ENCODE measurements around the gene MED31.
"Not testable (repeated sequence)": the region's sequence is repeated elsewhere in the genome, so short reads cannot be mapped to it uniquely, and the experiment has no call there.

The MED31 gene

GRCh38 chr17:6651354-6651918 lies at the start of gene MED31, which contains the start of gene C17orf100:
Gene MED31 (minus strand): TSS chr17:6651605. CDS start chr17:6651528, 77 bp downstream.
Gene C17orf100 (plus strand): TSS chr17:6651762. CDS start chr17:6651914, 152 bp downstream.
- DNase-seq (ENCODE audit: low read depth in 2 of 2), result peak; percentile 82 to 88

GRCh38 chr17:6700948-6701307 lies 49.5 kb upstream of the MED31 start:
- DNase-seq (ENCODE audit: low read depth in 2 of 2), result no peak

GRCh38 chr17:6699997-6700947 lies 48.9 kb upstream of the MED31 start:
- DNase-seq (ENCODE audit: low read depth in 2 of 2), result no peak

- no peak for DNase-seq (ENCODE audit: low read depth in 2 of 2)
These were observed 46.6 kb upstream of the MED31 start for GRCh38 chr17:6698004-6698403.

GRCh38 chr17:6696906-6697305 lies 45.5 kb upstream of the MED31 start:
- DNase-seq (ENCODE audit: low read depth in 2 of 2), result no peak

- DNase-seq (ENCODE audit: low read depth in 2 of 2), result no peak
These were observed 44.2 kb upstream of the MED31 start for GRCh38 chr17:6695565-6695964.

- DNase-seq (ENCODE audit: low read depth in 2 of 2), result no peak
These were observed 43.6 kb upstream of the MED31 start for GRCh38 chr17:6695051-6695450.

- DNase-seq (ENCODE audit: low read depth in 2 of 2), result not testable (repeated sequence)
These were observed 40.6 kb upstream of the MED31 start for GRCh38 chr17:6691958-6692357.

GRCh38 chr17:6691546-6691945 lies 40.1 kb upstream of the MED31 start:
- DNase-seq (ENCODE audit: low read depth in 2 of 2), result no peak

GRCh38 chr17:6690641-6691040 lies 39.2 kb upstream of the MED31 start:
- DNase-seq (ENCODE audit: low read depth in 2 of 2), result no peak

GRCh38 chr17:6688944-6689343 lies 37.5 kb upstream of the MED31 start:
- DNase-seq (ENCODE audit: low read depth in 2 of 2), result no peak

GRCh38 chr17:6686026-6686425 lies 34.6 kb upstream of the MED31 start:
- DNase-seq (ENCODE audit: low read depth in 2 of 2), result no peak

- no peak for DNase-seq (ENCODE audit: low read depth in 2 of 2)
These were observed 33.7 kb upstream of the MED31 start for GRCh38 chr17:6684881-6685767.

GRCh38 chr17:6684460-6684783 lies 33.0 kb upstream of the MED31 start:
- no peak for DNase-seq (ENCODE audit: low read depth in 2 of 2)

GRCh38 chr17:6683730-6684459 lies 32.5 kb upstream of the MED31 start:
- no peak for DNase-seq (ENCODE audit: low read depth in 2 of 2)

- no peak for DNase-seq (ENCODE audit: low read depth in 2 of 2)
These were observed 31.8 kb upstream of the MED31 start for GRCh38 chr17:6683081-6683684.

- DNase-seq (ENCODE audit: low read depth in 2 of 2), result no peak
These were observed 30.9 kb upstream of the MED31 start for GRCh38 chr17:6682339-6682738.

GRCh38 chr17:6681671-6682070 lies 30.3 kb upstream of the MED31 start:
- no peak for DNase-seq (ENCODE audit: low read depth in 2 of 2)

GRCh38 chr17:6681176-6681575 lies 29.8 kb upstream of the MED31 start:
- no peak for DNase-seq (ENCODE audit: low read depth in 2 of 2)

- no peak for DNase-seq (ENCODE audit: low read depth in 2 of 2)
These were observed 27.8 kb upstream of the MED31 start for GRCh38 chr17:6679241-6679640.

GRCh38 chr17:6677946-6678345 lies 26.5 kb upstream of the MED31 start:
- DNase-seq (ENCODE audit: low read depth in 2 of 2), result no peak

Measured in stimulated activated CD8-positive, alpha-beta memory T cell treated with anti-CD3 and anti-CD28 coated beads, Interleukin-15, amount 100 ng/mL, for 4 hours (primary cell).